SIG-M5 treated with dmso at 0.1 percent for 504 hours (cell line): ENCODE results near the gene ARID5B.
A peak's percentile ranks its signal among the peaks of the same experiment; 100 is the strongest.

Experiments
- DNase-seq: peaks from one replicate; lab custom pipeline; 2025; ENCODE audit not compliant: unreplicated experiment; lab: John Stamatoyannopoulos, UW

ARID5B gene

DNA sequence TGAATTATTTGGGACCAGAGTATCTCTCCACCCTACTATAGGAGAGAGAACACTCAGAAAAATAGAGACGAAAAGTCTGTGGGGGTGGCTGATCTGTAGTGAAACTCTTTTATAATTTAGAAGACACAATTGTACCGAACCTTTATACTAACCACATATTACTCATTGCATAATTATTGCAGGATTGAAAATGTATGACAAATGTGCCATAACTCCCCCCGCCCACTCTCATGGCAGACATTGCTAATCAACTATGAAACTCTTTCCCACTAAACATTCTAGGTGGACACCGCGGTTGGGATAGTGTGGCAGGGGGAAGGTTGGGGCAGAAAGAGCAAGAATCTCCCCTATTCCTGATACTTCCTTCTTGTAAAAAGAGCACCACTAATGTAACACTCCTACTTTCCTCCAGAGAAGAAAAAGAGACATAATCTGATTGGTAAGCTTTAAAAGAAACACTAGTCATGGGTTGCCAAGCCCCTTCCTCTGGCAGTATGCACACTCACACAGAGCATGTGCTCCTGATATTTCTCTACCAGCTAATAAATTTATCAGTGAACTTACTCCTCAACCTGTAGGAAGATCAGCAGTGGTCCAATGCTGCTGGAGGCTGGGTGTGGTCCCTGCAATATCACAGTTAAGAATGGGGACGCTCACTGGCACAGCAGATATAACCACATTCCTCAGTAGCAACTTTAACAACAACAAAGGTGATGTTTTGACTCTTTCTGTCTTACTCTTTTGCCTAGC, 18.7 kb upstream of the ARID5B start:
- DNase-seq, result no peak

GRCh38 chr10:61883371-61884025, 18.0 kb upstream of the ARID5B start:
- no peak for DNase-seq

DNA sequence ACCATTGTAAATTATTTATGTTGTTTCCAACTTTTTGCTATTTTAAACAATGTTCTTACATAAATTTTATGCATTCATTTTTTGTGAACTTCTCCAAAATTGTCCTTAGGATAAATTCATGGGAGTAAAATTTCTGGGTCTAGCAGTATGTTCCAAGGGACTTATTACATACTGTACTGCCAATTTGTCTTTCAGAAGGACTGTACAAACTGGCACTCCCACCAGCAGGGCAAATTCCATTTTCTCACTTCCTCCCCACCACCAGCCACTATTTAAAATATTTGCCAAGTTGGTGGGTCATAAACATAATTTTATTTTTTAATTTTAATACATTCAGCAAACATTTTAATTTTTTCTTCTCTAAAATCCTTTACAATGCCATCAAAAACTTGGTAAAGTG, 13.7 kb upstream of the ARID5B start:
- DNase-seq, result no peak

- no peak for DNase-seq
Observed at GRCh38 chr10:61888744-61889143, 12.8 kb upstream of the ARID5B start.

DNA sequence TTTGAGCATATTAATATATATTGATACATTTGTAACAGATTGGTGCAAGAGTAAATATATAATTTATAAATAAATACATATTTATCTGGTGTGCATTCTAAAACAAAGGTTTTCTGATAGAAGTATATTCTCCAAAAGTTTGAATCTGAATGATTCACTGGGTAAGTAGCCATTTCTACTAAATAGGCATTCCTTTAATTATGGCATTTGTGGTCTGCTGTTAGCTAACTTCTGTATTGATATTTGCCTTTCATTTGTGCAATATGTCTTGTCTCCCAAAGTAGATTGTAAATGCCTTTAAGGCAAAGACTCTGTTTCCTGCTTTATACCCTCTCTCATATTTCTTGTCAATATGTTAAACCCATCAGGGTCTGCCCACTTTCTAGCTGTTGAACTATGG, 11.1 kb upstream of the ARID5B start:
- no peak for DNase-seq

- no peak for DNase-seq
Observed at GRCh38 chr10:61890881-61891409, 10.6 kb upstream of the ARID5B start.

- no peak for DNase-seq
Observed at GRCh38 chr10:61891906-61892585, 9.5 kb upstream of the ARID5B start.

DNA sequence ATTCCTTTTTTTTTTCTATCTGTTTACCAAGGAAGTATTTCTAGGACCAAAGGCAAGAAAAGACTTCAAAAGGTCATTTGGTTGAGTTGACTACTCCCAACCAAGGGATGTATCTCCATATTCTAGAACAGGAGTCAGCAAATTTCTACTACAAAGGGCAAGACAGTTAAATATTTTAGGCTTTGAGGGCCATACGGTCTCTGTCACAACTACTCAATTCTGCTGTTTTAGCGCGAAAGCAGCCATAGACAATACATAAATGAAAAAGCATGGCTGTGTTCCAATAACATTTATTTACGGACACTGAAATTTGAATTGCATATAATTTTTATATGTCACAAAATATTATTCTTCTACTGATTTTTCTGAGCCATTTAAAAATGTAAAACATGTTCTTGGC, 8.5 kb upstream of the ARID5B start:
- no peak for DNase-seq

- DNase-seq, result no peak
Observed at GRCh38 chr10:61894133-61894532, 7.4 kb upstream of the ARID5B start.

DNA sequence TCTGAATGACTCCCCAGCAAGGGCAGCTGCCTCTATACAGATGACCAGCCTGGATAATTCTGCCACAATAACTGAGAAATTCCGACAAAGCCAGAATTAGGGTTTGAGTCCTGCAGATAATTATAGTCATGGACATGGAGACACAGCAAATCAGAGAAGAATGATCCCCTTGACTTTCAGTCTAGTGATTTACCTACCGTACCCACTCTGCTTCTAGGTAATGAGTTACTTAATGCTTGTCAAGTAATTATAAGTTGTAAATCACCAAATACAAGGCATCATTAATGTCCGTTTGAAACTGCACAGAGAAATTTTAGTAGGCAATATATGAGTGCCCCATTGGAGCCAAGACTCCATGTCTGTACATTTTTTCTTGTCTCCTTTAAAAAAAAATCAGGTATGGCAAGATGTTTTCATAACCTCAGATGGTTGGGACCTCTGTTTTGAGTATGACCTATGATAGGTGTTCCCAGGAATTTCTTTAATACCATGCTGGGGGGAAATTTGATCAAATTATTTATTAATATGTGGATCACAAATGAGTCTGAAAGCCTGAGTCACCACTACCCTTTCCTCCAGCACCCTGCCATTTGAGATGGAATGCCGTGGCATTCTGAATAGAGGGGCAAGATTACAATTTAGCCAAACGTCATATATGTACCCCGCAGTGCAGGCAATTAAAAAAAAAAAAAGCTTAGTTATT, 5.5 kb upstream of the ARID5B start:
- no peak for DNase-seq

DNA sequence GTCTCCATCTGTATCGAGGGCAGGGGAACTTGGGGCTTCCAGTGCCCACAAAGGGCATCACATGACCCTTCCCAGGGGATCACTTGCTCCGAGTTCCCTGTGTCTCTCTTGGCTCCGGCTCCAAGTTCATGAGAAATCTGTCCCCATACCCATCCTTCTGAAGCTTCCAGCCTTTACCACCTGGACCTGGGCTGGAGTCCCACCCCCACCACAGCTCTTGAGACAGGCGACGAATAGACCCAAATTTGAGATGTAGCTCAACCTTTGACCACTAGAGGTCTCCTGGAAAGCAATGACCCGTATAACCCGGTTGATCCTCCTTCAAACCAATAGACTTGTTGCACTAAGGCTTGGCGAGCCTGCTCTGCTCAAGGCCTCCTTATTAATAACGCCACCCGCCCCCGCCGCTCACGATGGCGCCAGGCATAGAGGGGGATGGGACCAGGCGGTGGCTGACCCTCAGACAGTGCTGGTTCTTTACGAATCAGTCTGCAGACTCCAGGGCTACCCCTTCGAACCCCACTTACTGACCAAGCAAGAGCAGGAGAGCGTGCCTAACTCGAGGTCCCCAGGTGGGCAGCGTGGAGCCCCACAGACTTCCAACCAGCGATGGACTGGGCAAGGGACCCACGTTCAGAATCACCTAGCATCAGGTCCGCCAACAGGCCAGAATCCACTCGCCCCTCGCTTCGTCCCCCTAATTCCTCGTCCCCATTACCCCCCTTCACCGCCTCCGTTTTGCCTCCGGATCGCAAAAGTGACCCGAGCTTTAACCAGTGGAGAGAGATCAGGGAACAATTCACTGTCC, 4.4 kb upstream of the ARID5B start:
- DNase-seq, result peak; percentile 76

DNA sequence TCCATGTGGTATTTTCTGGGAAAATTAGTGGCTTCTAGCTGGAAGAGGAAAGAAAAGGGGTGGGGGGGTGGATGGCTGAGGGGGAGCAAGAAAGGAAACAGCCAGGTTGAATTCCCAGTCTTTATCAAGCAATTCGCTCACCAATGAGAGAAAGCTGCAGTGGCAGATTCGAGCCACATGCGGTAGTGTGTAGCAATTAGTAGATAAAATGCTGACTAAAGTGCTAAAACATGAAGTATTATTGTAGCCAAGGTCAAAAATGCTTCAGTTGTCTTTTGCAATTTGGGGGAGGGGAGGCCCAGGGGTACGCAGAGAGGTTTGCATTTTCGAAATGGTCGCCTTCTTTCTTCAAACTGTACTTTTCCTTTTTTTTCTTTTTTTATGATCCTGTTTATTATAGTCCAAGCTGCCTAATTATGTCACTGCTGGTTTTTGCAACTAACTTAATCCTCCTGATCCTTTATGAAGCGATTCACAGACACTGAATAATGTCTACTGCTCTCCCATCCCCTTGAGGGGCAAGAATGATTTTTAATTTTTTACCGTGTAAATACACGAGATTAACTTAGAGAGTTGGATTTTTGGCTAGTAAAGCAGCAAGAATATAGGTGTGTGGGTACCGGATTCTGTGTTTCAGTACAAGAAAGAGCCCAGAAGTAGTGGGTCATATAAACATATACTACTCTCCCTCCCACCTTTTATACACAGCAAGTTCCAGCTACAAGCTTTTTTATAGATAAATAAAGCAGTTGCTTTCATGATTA, 3.6 kb upstream of the ARID5B start:
- no peak for DNase-seq

DNA sequence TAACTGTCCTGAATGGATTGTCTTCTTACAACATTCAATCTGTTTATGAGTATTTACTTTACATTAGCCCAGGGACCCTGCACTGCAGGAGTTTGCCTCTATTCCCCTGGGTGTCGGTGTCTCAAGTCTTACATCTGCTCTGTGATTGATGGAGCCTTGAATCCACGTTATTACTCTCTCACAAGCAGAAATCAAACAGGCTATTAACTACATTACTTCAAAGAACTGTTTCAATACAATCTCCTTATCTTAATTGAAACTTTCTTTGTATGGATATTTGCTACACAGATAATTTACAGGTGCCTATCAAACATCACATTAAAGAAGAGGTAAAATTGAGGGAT, 3.1 kb upstream of the ARID5B start:
- no peak for DNase-seq

- peak; percentile 9 for DNase-seq
Observed at GRCh38 chr10:61899069-61899531, 2.4 kb upstream of the ARID5B start.

DNA sequence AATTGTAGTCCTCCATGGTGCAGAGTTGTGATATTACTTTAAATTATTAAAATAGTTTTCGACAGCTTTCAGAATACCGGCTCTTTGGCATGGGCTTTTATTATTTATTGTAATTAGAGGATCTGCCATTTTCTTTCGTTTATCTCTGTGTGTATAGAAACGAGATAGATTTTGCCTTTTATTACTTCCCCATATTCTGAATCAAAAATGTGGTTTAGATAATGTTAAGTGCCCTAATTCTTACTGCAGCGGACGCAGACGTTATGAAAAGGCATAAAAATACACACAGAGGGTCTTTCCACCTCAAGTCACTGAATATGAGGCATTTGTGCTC, 1.9 kb upstream of the ARID5B start:
- peak; percentile 48 for DNase-seq

DNA sequence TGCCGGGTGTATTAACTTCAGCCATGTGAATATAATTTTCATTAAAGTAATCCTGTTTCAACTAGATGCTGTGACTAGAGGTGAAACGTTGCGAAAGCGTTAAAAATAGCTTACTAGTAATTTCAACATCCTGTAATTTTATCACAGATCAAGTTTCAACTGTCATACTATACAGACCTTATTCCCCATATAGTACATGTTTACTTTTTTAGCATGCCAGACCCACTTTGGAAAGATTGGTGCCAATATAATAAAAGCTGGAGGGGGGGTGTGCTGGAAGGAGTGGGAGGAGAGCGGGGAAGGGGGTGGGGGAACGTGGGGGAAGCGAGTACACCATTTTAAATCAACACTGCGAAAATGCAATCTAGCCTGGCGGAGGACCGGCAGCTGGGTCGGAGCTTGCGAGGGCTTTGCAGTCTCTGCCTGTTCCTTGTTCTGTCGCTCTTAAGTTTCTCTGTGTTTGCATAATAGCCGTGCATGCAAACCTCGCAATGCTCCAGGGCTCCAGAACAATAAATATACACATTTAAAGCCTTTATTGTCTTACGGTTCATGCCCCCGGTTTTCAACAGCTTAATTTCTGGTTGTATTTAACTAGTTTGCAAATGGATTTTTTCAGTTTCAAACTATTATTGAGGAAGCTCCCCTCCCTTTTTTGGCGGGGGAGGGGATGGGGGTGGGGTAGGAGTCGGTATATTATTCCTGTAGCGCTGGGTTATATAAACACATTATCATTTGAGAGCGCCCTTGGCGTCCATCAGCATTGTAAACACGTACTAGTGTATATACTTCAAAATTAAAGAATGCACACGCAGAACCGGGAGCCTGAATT, 1.3 kb upstream of the ARID5B start:
- peak; percentile 87 for DNase-seq

- DNase-seq, result peak; percentile 36
Observed at GRCh38 chr10:61901829-61902444, 438 bp downstream of the ARID5B start.

DNA sequence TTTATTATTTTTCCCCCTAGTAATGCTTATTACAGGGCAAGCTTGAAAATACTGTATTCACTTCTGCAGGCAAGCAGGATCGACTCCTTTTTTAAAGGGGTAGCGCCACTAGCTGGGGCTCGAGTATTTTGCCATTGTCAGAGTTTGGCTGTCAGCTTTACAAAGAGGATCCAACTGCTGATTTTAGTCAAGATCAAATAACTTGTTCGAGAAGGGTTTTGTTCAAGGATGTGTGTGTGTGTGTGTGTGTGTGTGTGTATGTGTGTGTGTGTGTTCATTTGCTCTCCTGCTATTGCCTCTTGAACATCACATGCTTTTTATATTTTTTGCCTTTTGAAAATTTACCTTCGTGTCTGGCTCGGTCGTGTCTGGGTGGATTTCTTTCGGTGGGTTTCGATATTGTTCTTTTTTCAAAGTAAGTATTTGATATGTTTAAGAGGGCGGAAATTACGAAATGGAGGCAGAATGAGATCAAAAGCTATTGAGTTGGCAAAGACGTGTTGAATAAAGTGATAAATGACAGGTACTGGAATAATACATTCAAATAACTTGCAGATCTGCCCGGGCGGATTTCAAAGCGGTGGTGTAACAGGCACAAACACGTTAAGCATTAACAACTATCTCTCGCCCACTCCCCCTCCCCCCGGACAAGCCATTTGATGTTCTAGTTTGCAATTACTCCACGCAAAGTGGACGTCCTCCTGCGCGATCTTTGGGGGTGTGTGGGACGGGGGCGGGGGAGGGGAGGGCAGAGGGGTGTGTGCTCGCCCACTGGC, 1.1 kb downstream of the ARID5B start:
- DNase-seq, result peak; percentile 52
